Activated CD4-positive, alpha-beta T cell treated with anti-CD3 and anti-CD28 coated beads, Interleukin-2, amount 10 ng/mL, durations not matched to agents 24 days and 14 days (primary cell): ENCODE measurements around the gene LIPT1. TPM values are rescaled to one million over a fixed set of nuclear protein-coding genes. Genes with fewer than 3 reads are reported as not detected.

ENCODE experiments used
- DNase-seq: peaks from one replicate; pipeline ENCODE4 v3.0.0; 2022
- H3K27ac Mint-ChIP-seq: one replicate; pipeline ENCODE4 v1.8.0; 2022; ENCODE audit warnings: mild to moderate bottlenecking, mixed read lengths
- H3K27me3 Mint-ChIP-seq: one replicate; pipeline ENCODE4 v1.8.0; 2022; ENCODE audit warnings: mixed read lengths
- H3K36me3 Mint-ChIP-seq: one replicate; pipeline ENCODE4 v1.8.0; 2022; ENCODE audit warnings: low read depth, mild to moderate bottlenecking, mixed read lengths
- H3K4me1 Mint-ChIP-seq: one replicate; pipeline ENCODE4 v1.8.0; 2021; ENCODE audit warnings: mixed read lengths
- H3K4me3 Mint-ChIP-seq: one replicate; pipeline ENCODE4 v1.8.0; 2022; ENCODE audit warnings: mild to moderate bottlenecking, moderate library complexity, mixed read lengths
- H3K9me3 Mint-ChIP-seq: one replicate; pipeline ENCODE4 v1.8.0; 2021; ENCODE audit warnings: mixed read lengths
- intact Hi-C: fragments of 100-400 bp; cut with micrococcal nuclease; formaldehyde crosslinking; loops from one replicate; pipeline ENCODE4 v1.15.1; 2023
- total RNA-seq: library from RNA; stranded (reverse); gene quantifications from 2 replicates; pipeline ENCODE4 v1.2.3, GENCODE V29; 2022

The LIPT1 gene
- total RNA-seq, 1 donor from 2014 or later, result 3.9 TPM

DNA sequence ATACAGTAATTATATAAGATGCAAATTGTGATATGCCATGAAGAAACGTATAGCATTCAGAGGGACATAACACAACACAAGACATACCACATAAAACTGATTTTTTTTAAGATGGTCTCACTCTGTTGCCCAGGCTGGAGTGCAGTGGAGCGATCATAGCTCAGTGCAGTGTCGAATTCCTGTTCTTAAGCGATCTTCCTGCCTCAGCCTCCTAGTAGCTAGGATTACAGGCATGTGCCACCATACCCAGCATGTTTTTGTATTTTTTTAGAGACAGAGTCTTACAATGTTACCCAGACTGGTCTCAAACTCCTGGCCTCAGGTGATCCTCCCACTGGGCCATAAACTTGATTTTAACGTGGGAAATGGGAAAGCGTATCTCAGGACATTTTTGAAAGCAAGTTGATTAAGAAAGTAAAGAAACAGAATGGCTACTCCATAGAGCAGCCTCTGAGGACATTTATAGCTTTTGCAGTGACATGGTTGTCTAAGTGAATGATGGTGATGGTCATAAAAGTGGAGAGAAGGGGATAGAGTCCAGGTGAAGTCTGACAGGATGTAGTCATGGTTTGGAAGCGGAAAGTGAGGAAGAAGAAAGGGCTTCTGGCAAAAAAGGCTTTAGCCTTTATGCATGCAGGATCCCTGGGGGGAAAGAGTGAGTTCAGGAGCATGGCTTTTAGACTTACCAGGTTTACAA, 2.4 kb upstream of the LIPT1 start:
- no peak overlapping the region for H3K4me3 Mint-ChIP-seq
- H3K27ac Mint-ChIP-seq, result no peak overlapping the region
- H3K9me3 Mint-ChIP-seq, result no peaks in the 10 kb centered on the region
- intact Hi-C loops, result loop anchor here (10.0 kb wide), 2 partner anchors 488 to 708 kb away; partner anchors contain the start of gene INPP4A
- peaks cover 10% of the 10 kb centered on the region for H3K36me3 Mint-ChIP-seq
- no peak for DNase-seq
- no peaks in the 10 kb centered on the region for H3K27me3 Mint-ChIP-seq
- peaks cover 31% of the 10 kb centered on the region for H3K4me1 Mint-ChIP-seq

DNA sequence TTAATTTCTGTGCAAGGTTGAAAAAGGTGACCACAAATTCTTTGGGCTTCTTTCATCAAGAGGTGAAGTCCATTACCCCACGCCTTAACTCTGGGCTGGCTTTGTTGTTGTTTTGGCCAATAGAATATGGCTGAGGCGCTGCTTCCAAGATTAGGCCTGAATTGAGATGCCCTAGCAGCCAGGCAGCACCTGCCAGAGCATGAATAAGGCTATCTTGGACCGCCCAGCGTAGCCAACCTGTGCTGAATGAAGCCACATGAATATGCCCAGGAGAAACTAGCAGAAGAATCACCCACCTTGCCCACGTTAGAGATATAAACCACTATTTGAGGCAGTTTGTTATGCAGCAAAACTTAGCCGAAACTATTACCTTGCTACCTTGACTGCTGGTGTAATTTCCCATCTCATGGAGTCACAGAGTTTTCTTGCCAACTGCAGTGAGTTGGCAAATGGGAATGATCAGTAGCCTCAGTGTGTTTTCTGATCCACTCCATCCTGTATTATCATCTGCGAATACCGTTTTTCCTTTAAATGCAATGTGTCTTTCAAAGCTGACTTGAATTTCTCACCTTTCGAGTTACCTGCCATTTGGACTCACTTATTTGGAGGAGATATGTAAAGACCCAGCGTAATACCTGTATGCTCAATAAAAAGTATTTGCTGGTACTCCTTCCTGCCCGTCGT, 704 bp upstream of the LIPT1 start:
- Mint-ChIP-seq H3K4me3 (no peak overlapping the region), H3K4me1 (peaks cover 35% of the 10 kb centered on the region), H3K36me3 (peaks cover 16% of the 10 kb centered on the region), H3K27ac (peak overlapping the region; percentile 83), H3K27me3 (no peaks in the 10 kb centered on the region), H3K9me3 (no peaks in the 10 kb centered on the region)
- intact Hi-C loops, result loop anchor here (1.0 to 10.0 kb wide), 4 partner anchors 13 to 709 kb away; partner anchors contain the start of genes C2orf15, INPP4A, MITD1 and MRPL30
- DNase-seq, result peak; percentile 65

DNA sequence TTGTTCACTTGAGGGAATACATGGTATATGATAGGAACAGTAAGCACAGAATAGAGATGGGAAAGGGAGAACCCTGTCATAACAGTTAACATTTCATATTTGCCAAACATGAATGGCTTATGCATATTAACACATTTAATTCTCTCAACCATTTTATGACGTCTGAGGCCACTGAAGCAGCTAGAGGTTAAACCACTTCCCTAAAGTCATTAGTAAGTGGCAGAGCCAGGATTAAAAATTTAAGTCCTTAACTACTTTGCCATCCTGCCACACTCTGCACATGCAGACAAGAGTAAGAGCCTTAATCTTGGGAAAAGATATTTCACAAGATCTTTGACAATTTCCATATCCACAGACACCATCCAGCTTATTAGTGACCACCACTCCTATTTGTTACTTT, 2.1 kb downstream of the LIPT1 start:
- intact Hi-C loops, result loop anchor here (10.0 kb wide), 2 partner anchors 492 to 712 kb away; partner anchors contain the start of gene INPP4A
- Mint-ChIP-seq H3K4me3 (no peak overlapping the region), H3K27me3 (no peaks in the 10 kb centered on the region), H3K4me1 (peaks cover 31% of the 10 kb centered on the region), H3K27ac (no peak overlapping the region), H3K9me3 (no peaks in the 10 kb centered on the region), H3K36me3 (peaks cover 18% of the 10 kb centered on the region)
- DNase-seq, result no peak

DNA sequence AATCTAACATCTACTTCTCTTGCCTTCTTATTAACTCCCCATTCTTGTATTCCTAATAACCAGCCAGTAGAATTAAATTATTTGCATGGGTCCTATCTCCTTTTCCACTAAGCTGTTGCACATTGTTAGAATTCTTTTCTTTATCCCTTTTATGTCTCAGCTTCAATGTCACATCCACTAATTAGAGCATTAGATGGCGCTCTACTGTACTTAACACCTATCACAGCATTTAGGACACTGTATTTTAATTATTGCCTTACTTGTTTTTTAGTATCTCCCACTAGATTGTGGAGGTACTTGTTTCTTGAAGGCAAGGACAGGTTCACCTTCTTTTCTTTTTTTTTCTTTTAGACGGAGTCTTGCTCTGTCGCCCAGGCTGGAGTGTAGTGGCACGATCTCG, 3.8 kb downstream of the LIPT1 start:
- Mint-ChIP-seq H3K27me3 (no peaks in the 10 kb centered on the region), H3K9me3 (no peaks in the 10 kb centered on the region), H3K4me1 (peaks cover 31% of the 10 kb centered on the region), H3K4me3 (no peak overlapping the region), H3K27ac (no peak overlapping the region), H3K36me3 (peaks cover 21% of the 10 kb centered on the region)
- intact Hi-C loops, result loop anchor here (10.0 kb wide), 2 partner anchors 494 to 714 kb away; partner anchors contain the start of gene INPP4A
- no peak for DNase-seq

DNA sequence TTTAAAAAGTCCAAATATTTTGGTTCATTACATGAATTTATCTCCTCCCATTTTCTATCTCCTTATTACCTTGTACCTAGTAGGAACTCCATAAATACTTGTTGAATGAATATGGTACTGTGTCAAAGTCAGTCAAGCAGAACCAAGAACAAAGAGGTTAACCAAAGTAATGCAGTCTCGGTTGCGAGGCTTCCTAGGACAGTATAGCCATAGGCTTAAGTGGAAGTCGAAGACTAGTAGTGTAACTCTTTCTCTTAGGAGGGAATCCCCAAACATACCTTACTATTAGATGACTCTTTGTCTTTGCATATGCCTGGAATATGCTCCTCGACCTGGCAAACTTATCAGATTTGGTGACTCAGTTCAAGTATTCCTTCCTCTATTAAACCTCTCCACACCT, 4.8 kb downstream of the LIPT1 start:
- Mint-ChIP-seq H3K4me3 (no peak overlapping the region), H3K36me3 (peaks cover 22% of the 10 kb centered on the region), H3K27me3 (no peaks in the 10 kb centered on the region), H3K27ac (no peak overlapping the region), H3K4me1 (peaks cover 26% of the 10 kb centered on the region), H3K9me3 (no peaks in the 10 kb centered on the region)
- no peak for DNase-seq
- intact Hi-C loops, result loop anchor here (10.0 kb wide), 2 partner anchors 495 to 715 kb away; partner anchors contain the start of gene INPP4A

DNA sequence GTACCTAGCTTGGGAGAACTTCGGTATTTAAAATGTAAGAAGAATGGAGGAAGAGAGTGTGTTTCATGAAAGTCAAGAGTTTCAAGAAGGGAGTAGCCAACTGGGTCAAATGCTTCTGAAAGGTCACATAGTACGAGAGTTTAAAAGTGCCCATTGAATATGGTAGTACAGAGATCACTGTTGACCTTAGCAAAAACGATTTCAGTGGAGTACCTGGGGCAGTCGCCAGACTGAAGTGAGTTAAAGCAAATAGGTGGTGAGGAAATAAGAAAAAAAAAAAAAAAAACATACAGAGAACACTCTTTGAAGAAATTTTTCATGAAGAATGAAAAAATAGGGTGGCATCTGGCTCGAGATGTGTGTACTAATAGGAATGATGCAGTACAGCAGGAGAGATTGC, 11.5 kb downstream of the LIPT1 start:
- intact Hi-C loops, result no loop called here
- Mint-ChIP-seq H3K27me3 (no peaks in the 10 kb centered on the region), H3K36me3 (peaks cover 53% of the 10 kb centered on the region), H3K4me1 (peaks cover 14% of the 10 kb centered on the region), H3K9me3 (no peaks in the 10 kb centered on the region), H3K4me3 (no peak overlapping the region), H3K27ac (no peak overlapping the region)
- no peak for DNase-seq

DNA sequence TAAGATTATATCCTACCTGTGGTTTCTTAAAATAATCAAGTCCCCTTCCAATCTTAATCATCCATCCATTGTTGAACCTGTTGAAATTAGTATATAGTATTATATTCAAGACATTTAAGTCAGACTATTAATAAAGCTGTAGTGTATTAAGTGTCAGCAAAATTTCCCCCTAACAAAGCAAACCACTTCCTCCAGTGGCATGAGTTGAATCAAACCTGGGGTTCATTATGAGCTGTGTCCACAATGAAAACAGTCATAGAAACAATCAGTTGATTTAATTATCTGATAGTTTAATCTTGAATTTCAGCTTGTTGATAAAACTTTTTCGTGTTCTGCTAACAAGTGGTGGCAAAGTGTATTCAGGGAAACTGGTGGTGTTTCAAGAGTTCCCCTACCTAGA, 14.8 kb downstream of the LIPT1 start:
- no peak overlapping the region for H3K27ac Mint-ChIP-seq
- H3K27me3 Mint-ChIP-seq, result no peaks in the 10 kb centered on the region

DNA sequence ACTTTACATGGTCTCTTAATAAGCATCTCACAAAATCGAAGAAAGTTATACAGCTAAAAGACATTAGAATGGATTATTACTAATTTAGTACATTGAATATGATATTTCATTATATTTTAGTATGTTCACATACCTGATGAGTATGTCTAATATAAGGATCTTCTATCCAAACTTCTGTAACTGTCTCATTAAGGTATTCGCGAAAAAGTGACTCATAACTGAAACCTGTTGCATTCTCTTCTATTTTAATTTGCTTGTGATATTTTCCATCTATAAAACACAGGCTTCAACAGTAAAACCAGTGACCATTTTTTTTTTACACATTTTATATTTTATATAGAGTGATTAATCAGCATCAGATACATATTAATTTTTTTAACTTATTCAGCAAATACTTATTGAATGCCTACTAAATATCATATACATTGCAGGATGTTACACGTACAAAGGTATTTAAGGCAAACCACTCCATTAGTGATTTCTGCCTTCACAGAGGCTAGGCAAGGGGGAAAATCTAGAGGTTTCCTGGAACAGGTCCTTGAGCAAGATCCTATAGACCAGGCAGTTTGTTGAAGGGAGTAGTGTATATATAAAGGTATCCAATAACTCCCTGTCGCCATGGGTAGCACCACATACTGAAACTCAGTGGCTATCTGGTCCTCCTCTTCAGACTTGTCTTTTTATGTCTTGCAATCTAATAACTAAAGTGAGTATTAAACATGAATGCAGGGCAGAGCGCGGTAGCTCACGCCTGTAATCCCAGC, 16.8 kb downstream of the LIPT1 start:
- DNase-seq, result no peak
- H3K36me3 Mint-ChIP-seq, result peaks cover 58% of the 10 kb centered on the region
- no peaks in the 10 kb centered on the region for H3K27me3 Mint-ChIP-seq
- no peaks in the 10 kb centered on the region for H3K9me3 Mint-ChIP-seq
- H3K4me1 Mint-ChIP-seq, result peaks cover 21% of the 10 kb centered on the region
- H3K27ac Mint-ChIP-seq, result no peak overlapping the region
- H3K4me3 Mint-ChIP-seq, result no peak overlapping the region
- intact Hi-C loops, result loop anchor here (10.0 kb wide), 1 partner anchor 337 kb away; no protein-coding TSS in a partner anchor

More for the DNA sequence above, 14.8 kb downstream of the LIPT1 start:
- Mint-ChIP-seq H3K36me3 (peaks cover 63% of the 10 kb centered on the region), H3K9me3 (no peaks in the 10 kb centered on the region), H3K4me1 (peaks cover 16% of the 10 kb centered on the region), H3K4me3 (no peak overlapping the region)
- intact Hi-C loops, result no loop called here
- no peak for DNase-seq

DNA sequence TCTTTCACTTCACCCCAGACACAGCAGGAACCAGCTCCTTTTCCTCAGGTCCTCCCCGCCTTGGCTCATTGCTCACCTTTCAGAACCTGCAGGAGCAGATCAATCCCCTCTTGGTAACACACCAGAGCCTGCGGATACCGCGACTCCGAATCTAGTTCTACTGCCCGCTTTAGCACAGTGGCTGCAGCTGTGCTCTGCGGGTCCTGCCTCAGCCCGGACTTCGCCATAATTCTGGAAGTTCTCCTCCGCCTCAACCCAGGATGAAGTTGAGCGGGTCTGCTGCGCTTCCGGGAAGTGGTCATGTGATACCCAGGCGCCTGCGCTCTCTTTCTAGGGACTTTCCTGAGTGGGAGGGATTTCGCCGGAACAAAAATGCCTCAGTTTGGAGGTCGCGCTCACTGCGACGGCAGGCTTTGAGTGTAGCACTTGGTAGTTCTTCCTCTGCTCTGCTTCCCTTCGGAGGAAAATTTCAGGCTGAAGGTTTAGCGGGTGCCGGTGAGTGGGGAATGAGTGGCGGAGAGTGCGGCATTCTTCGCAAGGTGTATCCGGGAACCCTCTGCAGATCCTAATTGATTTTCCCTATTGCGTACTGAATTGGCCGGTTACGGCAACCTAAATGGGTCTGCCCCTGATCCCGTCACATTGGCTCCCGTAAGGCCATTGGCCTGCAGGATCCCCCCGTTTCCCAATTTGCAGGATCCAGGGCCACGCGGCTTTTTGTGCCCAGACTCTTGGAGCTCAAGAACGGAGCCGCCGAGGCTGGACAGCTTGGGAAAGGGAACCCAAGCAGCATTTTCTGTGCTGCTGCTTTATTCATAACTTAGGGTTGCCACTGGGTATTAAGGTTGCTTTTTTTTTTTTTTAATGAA, 26.2 kb downstream of the LIPT1 start, which contains the start of the genes MITD1 and MRPL30:
Gene MITD1, minus strand, starts transcription at position 304 of the 869 bp plus-strand sequence. Its CDS starts 77 bp downstream, at position 227.
Gene MRPL30, plus strand, starts transcription at position 430 of the 869 bp plus-strand sequence. CDS start 5,020 bp downstream, outside the sequence.
- DNase-seq, result peak; percentile 97
- peak within 1 kb of the TSS; percentile 100 for H3K4me3 Mint-ChIP-seq
- H3K9me3 Mint-ChIP-seq, result no peaks in the 10 kb centered on the region
- intact Hi-C loops, result loop anchor here (1.0 to 10.0 kb wide), 8 partner anchors 27 to 1824 kb away; partner anchors contain the start of genes C2orf15, COA5, COX5B and LIPT1
- no peaks in the 10 kb centered on the region for H3K27me3 Mint-ChIP-seq
- peaks cover 20% of the 10 kb centered on the region for H3K36me3 Mint-ChIP-seq
- H3K4me1 Mint-ChIP-seq, result peaks cover 43% of the 10 kb centered on the region
- H3K27ac Mint-ChIP-seq, result peak within 1 kb of the TSS; percentile 97

DNA sequence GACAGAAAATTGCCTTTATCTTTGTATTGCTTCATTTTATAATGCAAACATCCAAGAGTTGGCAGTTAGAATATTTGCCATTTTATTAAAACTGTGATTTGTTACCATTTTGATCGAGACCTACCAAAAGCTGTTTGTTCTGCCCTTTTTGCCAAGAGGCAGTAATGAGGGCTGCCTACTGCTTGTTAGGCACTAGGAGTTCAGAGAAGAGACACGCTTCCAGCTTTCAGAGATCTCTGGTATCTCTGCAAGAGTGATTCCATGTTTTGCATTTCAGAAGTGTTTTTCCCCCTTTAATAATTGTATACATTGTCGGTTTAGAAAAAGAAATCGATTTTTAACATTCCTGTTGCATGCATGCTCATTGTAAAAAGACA, 26.8 kb downstream of the LIPT1 start:
- Mint-ChIP-seq H3K27ac (peak overlapping the region; percentile 97), H3K27me3 (no peaks in the 10 kb centered on the region), H3K36me3 (peaks cover 20% of the 10 kb centered on the region), H3K4me3 (peak overlapping the region; percentile 100), H3K9me3 (no peaks in the 10 kb centered on the region), H3K4me1 (peaks cover 43% of the 10 kb centered on the region)
- intact Hi-C loops, result loop anchor here (1.0 to 10.0 kb wide), 8 partner anchors 27 to 1823 kb away; partner anchors contain the start of genes C2orf15, COA5, COX5B and LIPT1
- DNase-seq, result no peak

DNA sequence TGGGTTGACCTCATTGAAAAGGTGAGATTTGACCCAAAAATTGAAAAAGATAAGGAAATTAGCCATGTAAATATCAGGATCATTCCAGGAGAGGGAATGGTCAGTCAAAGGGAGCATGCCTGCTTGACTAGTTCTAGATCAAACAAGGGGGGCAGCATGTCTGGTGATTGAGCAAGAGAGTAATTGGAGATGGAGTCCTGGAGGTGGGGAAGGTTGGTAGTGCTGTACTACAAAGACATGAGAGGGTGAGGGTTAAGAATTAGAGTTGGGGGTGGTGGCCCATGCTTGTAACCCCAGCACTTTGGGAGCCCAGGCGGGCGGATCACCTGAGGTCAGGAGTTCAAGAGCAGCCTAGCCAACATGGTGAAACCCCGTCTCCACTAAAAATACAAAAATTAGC, 28.3 kb downstream of the LIPT1 start:
- Mint-ChIP-seq H3K4me3 (peak overlapping the region; percentile 6), H3K27ac (no peak overlapping the region), H3K36me3 (peaks cover 15% of the 10 kb centered on the region), H3K4me1 (peaks cover 37% of the 10 kb centered on the region), H3K27me3 (no peaks in the 10 kb centered on the region), H3K9me3 (no peaks in the 10 kb centered on the region)
- intact Hi-C loops, result loop anchor here (5.0 to 10.0 kb wide), 4 partner anchors 116 to 1822 kb away; partner anchors contain the start of genes COA5, COX5B, RPL31 and UNC50
- DNase-seq, result no peak

DNA sequence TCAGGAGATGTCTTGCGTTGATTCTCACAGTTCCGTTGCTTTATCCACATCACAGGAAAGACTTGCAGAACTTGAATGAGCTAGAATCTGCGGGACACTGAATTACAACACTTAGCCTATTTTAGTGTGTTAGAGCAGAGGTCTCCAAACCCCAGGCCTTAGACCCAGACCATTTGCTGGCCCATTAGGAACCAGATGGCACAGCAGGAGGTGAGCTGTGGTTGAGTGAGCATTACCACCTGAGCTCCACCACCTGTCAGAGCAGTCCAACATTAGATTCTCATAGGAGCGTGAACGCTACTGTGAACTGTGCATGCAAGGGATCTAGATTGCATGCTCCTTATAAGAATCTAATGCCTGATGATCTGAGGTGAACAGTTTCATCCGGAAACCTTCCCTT, 30.0 kb downstream of the LIPT1 start:
- Mint-ChIP-seq H3K27ac (no peak overlapping the region), H3K4me1 (peaks cover 24% of the 10 kb centered on the region), H3K27me3 (no peaks in the 10 kb centered on the region), H3K36me3 (peaks cover 19% of the 10 kb centered on the region), H3K9me3 (no peaks in the 10 kb centered on the region), H3K4me3 (no peak overlapping the region)
- DNase-seq, result no peak
- intact Hi-C loops, result loop anchor here (5.0 to 10.0 kb wide), 4 partner anchors 118 to 1820 kb away; partner anchors contain the start of genes COA5, COX5B, RPL31 and UNC50
